H1 (cell line): ENCODE measurements around the gene TLR2.

Experiments used
- CHD2 ChIP-seq: IDR thresholded peaks from 2 replicates; pipeline ENCODE4 v1.6.1; 2012; ENCODE audit warnings: low read length, improper control_type of control experiment
- EP300 ChIP-seq, 2 experiments: IDR thresholded peaks; 1 replicate in 1 of 2; 2 replicates in 1 of 2; pipeline ENCODE4 v1.6.1; 2011 to 2012; ENCODE audit warnings: low read depth in 2 of 2, low read length in 2 of 2, mild to moderate bottlenecking in 2 of 2, borderline replicate concordance in 1 of 2, inconsistent platforms in 1 of 2, moderate library complexity in 1 of 2
- EZH2 ChIP-seq: fragments of 200-600 bp; sonication (generic); IDR thresholded peaks from 2 replicates; pipeline ENCODE4 v1.7.1; 2012; ENCODE audit warnings: low read depth, mild to moderate bottlenecking, moderate library complexity, low read length, inconsistent platforms; ENCODE audit not compliant: severe bottlenecking
- GABPA ChIP-seq: IDR thresholded peaks from 2 replicates; pipeline ENCODE4 v1.6.1; 2011; ENCODE audit warnings: mild to moderate bottlenecking, low read length, moderate library complexity, borderline replicate concordance; ENCODE audit not compliant: insufficient read depth
- JUN ChIP-seq: IDR thresholded peaks from 2 replicates; pipeline ENCODE4 v1.6.1; 2011; ENCODE audit warnings: low read depth, mild to moderate bottlenecking, improper control_type of control experiment, low read length
- NANOG ChIP-seq: IDR thresholded peaks from 2 replicates; pipeline ENCODE4 v1.6.1; 2011; ENCODE audit warnings: low read length, low read depth, mild to moderate bottlenecking, inconsistent platforms; ENCODE audit not compliant: insufficient read depth, poor library complexity, severe bottlenecking
- POLR2A ChIP-seq, 2 experiments: IDR thresholded peaks; 1 replicate in 1 of 2; 2 replicates in 1 of 2; pipeline ENCODE4 v1.6.1; 2011; ENCODE audit warnings: low read depth in 2 of 2, low read length in 2 of 2, mild to moderate bottlenecking in 2 of 2; ENCODE audit errors: control extremely low read depth in 1 of 2
- SP1 ChIP-seq: IDR thresholded peaks from 2 replicates; pipeline ENCODE4 v1.6.1; 2011; ENCODE audit warnings: low read depth, low read length
- TEAD4 ChIP-seq: IDR thresholded peaks from 2 replicates; pipeline ENCODE4 v1.6.1; 2012; ENCODE audit warnings: low read depth, low read length, inconsistent platforms, mixed read lengths
- TF ChIP-seq, protein P1 (sequence below), 3 experiments: IDR thresholded peaks; 1 replicate in 2 of 3; 2 replicates in 1 of 3; pipeline versions ENCODE4 v1.5.1 to v1.6.1; 2011; ENCODE audit warnings: low read length in 3 of 3, mild to moderate bottlenecking in 3 of 3, inconsistent platforms in 2 of 3, low read depth in 1 of 3, moderate library complexity in 1 of 3; ENCODE audit not compliant: insufficient read depth in 1 of 3; ENCODE audit errors: control extremely low read depth in 1 of 3

GRCh38 chr4:153725831-153726154 is 41.7 kb downstream of the TLR2 start:
- TF ChIP-seq POLR2A (IDR thresholded peaks at IDR 0.05; ENCODE audit: control extremely low read depth in 1 of 2, low read depth in 2 of 2, low read length in 2 of 2) (no peak), NANOG (no peak), TEAD4 (no peak), SP1 (no peak), EZH2 (no peak), JUN (no peak), GABPA (no peak), CHD2 (no peak), EP300 (IDR thresholded peaks at IDR 0.05; ENCODE audit: borderline replicate concordance in 1 of 2, low read depth in 2 of 2, low read length in 2 of 2) (no peak)
- TF ChIP-seq, protein P1, sequence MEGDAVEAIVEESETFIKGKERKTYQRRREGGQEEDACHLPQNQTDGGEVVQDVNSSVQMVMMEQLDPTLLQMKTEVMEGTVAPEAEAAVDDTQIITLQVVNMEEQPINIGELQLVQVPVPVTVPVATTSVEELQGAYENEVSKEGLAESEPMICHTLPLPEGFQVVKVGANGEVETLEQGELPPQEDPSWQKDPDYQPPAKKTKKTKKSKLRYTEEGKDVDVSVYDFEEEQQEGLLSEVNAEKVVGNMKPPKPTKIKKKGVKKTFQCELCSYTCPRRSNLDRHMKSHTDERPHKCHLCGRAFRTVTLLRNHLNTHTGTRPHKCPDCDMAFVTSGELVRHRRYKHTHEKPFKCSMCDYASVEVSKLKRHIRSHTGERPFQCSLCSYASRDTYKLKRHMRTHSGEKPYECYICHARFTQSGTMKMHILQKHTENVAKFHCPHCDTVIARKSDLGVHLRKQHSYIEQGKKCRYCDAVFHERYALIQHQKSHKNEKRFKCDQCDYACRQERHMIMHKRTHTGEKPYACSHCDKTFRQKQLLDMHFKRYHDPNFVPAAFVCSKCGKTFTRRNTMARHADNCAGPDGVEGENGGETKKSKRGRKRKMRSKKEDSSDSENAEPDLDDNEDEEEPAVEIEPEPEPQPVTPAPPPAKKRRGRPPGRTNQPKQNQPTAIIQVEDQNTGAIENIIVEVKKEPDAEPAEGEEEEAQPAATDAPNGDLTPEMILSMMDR (IDR thresholded peaks at IDR 0.05; ENCODE audit: control extremely low read depth in 1 of 3, insufficient read depth in 1 of 3, low read depth in 1 of 3, low read length in 3 of 3): no peak
